Ascending aorta (tissue), 2 donors: ENCODE data around the gene ARHGAP18. TPM values are rescaled to one million over a fixed set of nuclear protein-coding genes. Genes with fewer than 3 reads are reported as not detected.

ENCODE experiments used
- DNase-seq, 2 donors: peaks; one replicate each; pipeline ENCODE4 v3.0.0-alpha.2; 2019; ENCODE audit warnings: low spot score in 2 of 2
- H3K27ac ChIP-seq, 2 donors: fragments of 200-600 bp; sonication (generic); one replicate each; pipeline ENCODE4 v1.5.1; 2016 to 2017; ENCODE audit warnings: mild to moderate bottlenecking in 1 of 2
- H3K27me3 ChIP-seq: fragments of 200-600 bp; sonication (generic); one replicate; pipeline ENCODE4 v1.5.1; 2017
- H3K36me3 ChIP-seq, 2 donors: fragments of 200-600 bp; sonication (generic); one replicate each; pipeline ENCODE4 v1.5.1; 2016
- H3K4me1 ChIP-seq, 2 donors: fragments of 200-600 bp; sonication (generic); one replicate each; pipeline ENCODE4 v1.5.1; 2016 to 2017; ENCODE audit warnings: mild to moderate bottlenecking in 1 of 2
- H3K4me3 ChIP-seq, 2 donors: fragments of 200-600 bp; sonication (generic); one replicate each; pipeline ENCODE4 v1.5.1; 2016 to 2017; ENCODE audit warnings: mild to moderate bottlenecking in 1 of 2
- H3K9me3 ChIP-seq, 2 donors: fragments of 200-600 bp; sonication (generic); one replicate each; pipeline ENCODE4 v1.5.1; 2016
- intact Hi-C: fragments of 100-400 bp; cut with DNase I; formaldehyde crosslinking; loops from one replicate; pipeline ENCODE4 v1.15.1; 2023
- total RNA-seq: library from RNA; depleted of rRNA; stranded (reverse); fragments of >200 nt; gene quantifications from one replicate; pipeline ENCODE4 v1.1.0, GENCODE V29; 2016
- TF ChIP-seq, protein P1 (sequence below), 3 experiments: fragments of 200-600 bp in 2 of 3; fragments of 450-650 bp in 1 of 3; sonication (generic) in 2 of 3; IDR thresholded peaks; one replicate each; pipeline ENCODE4 v1.5.1; 2016 to 2019; ENCODE audit warnings: antibody characterized with exemption in 3 of 3, mild to moderate bottlenecking in 1 of 3, moderate library complexity in 1 of 3

Gene ARHGAP18
- total RNA-seq, 1 donor from 2014 or later: 10.7 TPM

GRCh38 chr6:129725341-129725740 lies 15.4 kb upstream of the ARHGAP18 start:
- no peaks in the 10 kb centered on the region for H3K27me3 ChIP-seq
- TF ChIP-seq, protein P1, sequence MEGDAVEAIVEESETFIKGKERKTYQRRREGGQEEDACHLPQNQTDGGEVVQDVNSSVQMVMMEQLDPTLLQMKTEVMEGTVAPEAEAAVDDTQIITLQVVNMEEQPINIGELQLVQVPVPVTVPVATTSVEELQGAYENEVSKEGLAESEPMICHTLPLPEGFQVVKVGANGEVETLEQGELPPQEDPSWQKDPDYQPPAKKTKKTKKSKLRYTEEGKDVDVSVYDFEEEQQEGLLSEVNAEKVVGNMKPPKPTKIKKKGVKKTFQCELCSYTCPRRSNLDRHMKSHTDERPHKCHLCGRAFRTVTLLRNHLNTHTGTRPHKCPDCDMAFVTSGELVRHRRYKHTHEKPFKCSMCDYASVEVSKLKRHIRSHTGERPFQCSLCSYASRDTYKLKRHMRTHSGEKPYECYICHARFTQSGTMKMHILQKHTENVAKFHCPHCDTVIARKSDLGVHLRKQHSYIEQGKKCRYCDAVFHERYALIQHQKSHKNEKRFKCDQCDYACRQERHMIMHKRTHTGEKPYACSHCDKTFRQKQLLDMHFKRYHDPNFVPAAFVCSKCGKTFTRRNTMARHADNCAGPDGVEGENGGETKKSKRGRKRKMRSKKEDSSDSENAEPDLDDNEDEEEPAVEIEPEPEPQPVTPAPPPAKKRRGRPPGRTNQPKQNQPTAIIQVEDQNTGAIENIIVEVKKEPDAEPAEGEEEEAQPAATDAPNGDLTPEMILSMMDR (IDR thresholded peaks at IDR 0.05): no peak
- no peaks in the 10 kb centered on the region for H3K4me1 ChIP-seq
- H3K9me3 ChIP-seq: no peaks in the 10 kb centered on the region
- H3K27ac ChIP-seq: no peak overlapping the region
- no peak overlapping the region for H3K4me3 ChIP-seq
- intact Hi-C loops: no loop called here
- DNase-seq: no peak
- no peaks in the 10 kb centered on the region for H3K36me3 ChIP-seq

- Histone ChIP-seq H3K9me3 (no peaks in the 10 kb centered on the region), H3K36me3 (no peaks in the 10 kb centered on the region), H3K4me3 (no peak overlapping the region), H3K27me3 (no peaks in the 10 kb centered on the region), H3K4me1 (no peaks in the 10 kb centered on the region), H3K27ac (no peak overlapping the region)
- no peak for DNase-seq
- TF ChIP-seq, protein P1 (IDR thresholded peaks at IDR 0.05): no peak
- intact Hi-C loops: no loop called here
Observed at GRCh38 chr6:129719692-129720091, 9.7 kb upstream of the ARHGAP18 start.

DNA sequence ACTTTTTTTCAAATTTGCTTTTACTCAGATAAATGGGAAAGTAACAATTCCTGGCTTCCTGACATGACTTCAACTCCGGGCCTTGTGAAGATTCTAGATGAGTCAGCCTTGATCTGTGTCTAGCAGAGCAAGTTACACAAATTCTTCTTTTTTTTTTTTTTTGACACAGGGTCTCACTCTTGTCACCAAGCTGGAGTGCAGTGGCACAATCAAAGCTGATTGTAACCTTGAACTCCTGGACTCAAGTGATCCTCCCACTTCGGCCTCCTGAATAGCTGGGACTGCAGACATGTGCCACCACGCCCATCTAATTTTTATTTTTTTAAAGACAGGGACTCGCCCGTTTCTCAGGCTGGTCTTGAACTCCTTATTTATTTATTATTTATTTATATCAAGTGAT lies 7.3 kb upstream of the ARHGAP18 start:
- H3K27me3 ChIP-seq: no peaks in the 10 kb centered on the region
- TF ChIP-seq, protein P1 (IDR thresholded peaks at IDR 0.05): no peak
- intact Hi-C loops: no loop called here
- no peak overlapping the region for H3K4me3 ChIP-seq
- no peak for DNase-seq
- no peak overlapping the region for H3K27ac ChIP-seq
- no peaks in the 10 kb centered on the region for H3K9me3 ChIP-seq
- H3K36me3 ChIP-seq: no peaks in the 10 kb centered on the region
- no peaks in the 10 kb centered on the region for H3K4me1 ChIP-seq

- H3K4me1 ChIP-seq: no peaks in the 10 kb centered on the region
- TF ChIP-seq, protein P1 (IDR thresholded peaks at IDR 0.05): no peak
- H3K9me3 ChIP-seq: no peaks in the 10 kb centered on the region
- no peak overlapping the region for H3K4me3 ChIP-seq
- intact Hi-C loops: loop anchor here (5.0 kb wide), 1 partner anchor 42 kb away; no protein-coding TSS in a partner anchor
- no peak overlapping the region for H3K27ac ChIP-seq
- no peak for DNase-seq
- no peaks in the 10 kb centered on the region for H3K27me3 ChIP-seq
- no peaks in the 10 kb centered on the region for H3K36me3 ChIP-seq
Observed at GRCh38 chr6:129713806-129714333, 3.9 kb upstream of the ARHGAP18 start.

- H3K36me3 ChIP-seq: no peaks in the 10 kb centered on the region
- H3K27me3 ChIP-seq: no peaks in the 10 kb centered on the region
- H3K4me1 ChIP-seq: peaks cover 0 to 4% of the 10 kb centered on the region in 2 donors
- H3K4me3 ChIP-seq: no peak overlapping the region
- TF ChIP-seq, protein P1 (IDR thresholded peaks at IDR 0.05): no peak
- intact Hi-C loops: loop anchor here (5.0 kb wide), 1 partner anchor 39 kb away; no protein-coding TSS in a partner anchor
- no peak for DNase-seq
- no peak overlapping the region for H3K27ac ChIP-seq
- H3K9me3 ChIP-seq: no peaks in the 10 kb centered on the region
Observed at GRCh38 chr6:129711271-129711631, 1.3 kb upstream of the ARHGAP18 start.
